D341Med (cell line): ENCODE data around the gene C1QTNF1.

Experiments used
- DNase-seq: peaks from one replicate; pipeline ENCODE4 v3.0.0; 2012; ENCODE audit warnings: low spot score

Gene C1QTNF1

GRCh38 chr17:79023886-79024771 is at the start of gene C1QTNF1:
C1QTNF1 (plus strand) TSS chr17:79024169; CDS start chr17:79043969, 19,800 bp downstream.
- peak; percentile 80 for DNase-seq

GRCh38 chr17:78974635-78975591 is 49.1 kb upstream of the C1QTNF1 start:
- no peak for DNase-seq

GRCh38 chr17:78976907-78977680 is 46.9 kb upstream of the C1QTNF1 start:
- DNase-seq = no peak

- no peak for DNase-seq
These were observed 46.4 kb upstream of the C1QTNF1 start for GRCh38 chr17:78977681-78977943.

- DNase-seq = no peak
These were observed 45.7 kb upstream of the C1QTNF1 start for GRCh38 chr17:78977997-78978973.

- DNase-seq = no peak
These were observed 44.0 kb upstream of the C1QTNF1 start, which contains the start of gene LGALS3BP for GRCh38 chr17:78979780-78980623. LGALS3BP (minus strand) TSS chr17:78979923; CDS start chr17:78977191, 2,732 bp downstream.

- DNase-seq = no peak
These were observed 43.4 kb upstream of the C1QTNF1 start for GRCh38 chr17:78980624-78980972.

GRCh38 chr17:78981010-78981888 is 42.7 kb upstream of the C1QTNF1 start:
- DNase-seq = peak; percentile 71

GRCh38 chr17:78985395-78985794 is 38.6 kb upstream of the C1QTNF1 start:
- DNase-seq = no peak

GRCh38 chr17:78986048-78986648 is 37.8 kb upstream of the C1QTNF1 start:
- no peak for DNase-seq

GRCh38 chr17:78986649-78987328 is 37.2 kb upstream of the C1QTNF1 start:
- DNase-seq = no peak

- DNase-seq = no peak
These were observed 35.8 kb upstream of the C1QTNF1 start for GRCh38 chr17:78988152-78988551.

GRCh38 chr17:78990349-78991016 is 33.5 kb upstream of the C1QTNF1 start:
- DNase-seq = no peak

- DNase-seq = no peak
These were observed 32.8 kb upstream of the C1QTNF1 start for GRCh38 chr17:78991017-78991738.

- peak; percentile 30 for DNase-seq
These were observed 31.9 kb upstream of the C1QTNF1 start for GRCh38 chr17:78991906-78992532.

GRCh38 chr17:78992542-78993212 is 31.3 kb upstream of the C1QTNF1 start:
- DNase-seq = peak; percentile 28
